Body of pancreas (tissue), 4 donors: ENCODE measurements around the gene FH. TPM values are rescaled to one million over a fixed set of nuclear protein-coding genes. Genes with fewer than 3 reads are reported as not detected.
A peak's percentile ranks its signal among the peaks of the same experiment; 100 is the strongest.

ENCODE experiments used
- ATAC-seq: fragments of 150-250 bp; one replicate; pipeline ENCODE4 v1.9.1; 2016
- DNase-seq, 4 donors: peaks; one replicate each; pipeline ENCODE4 v3.0.0-alpha.2; 2019
- H3K27ac ChIP-seq, 4 donors: fragments of 200-600 bp; sonication (generic); 1 replicate in 3 of 4; 2 replicates in 1 of 4; pipeline versions ENCODE4 v1.5.1 to v1.6.1; 2016 to 2019; ENCODE audit warnings: mild to moderate bottlenecking in 1 of 4, mixed read lengths in 1 of 4, moderate library complexity in 1 of 4
- H3K27me3 ChIP-seq, 2 donors: fragments of 200-600 bp; sonication (generic); one replicate each; pipeline ENCODE4 v1.6.0; 2016; ENCODE audit warnings: mild to moderate bottlenecking in 1 of 2
- H3K36me3 ChIP-seq, 2 donors: fragments of 200-600 bp; sonication (generic); replicated peaks in 1 of 2; 2 replicates each; pipeline ENCODE4 v1.5.1; 2016; ENCODE audit warnings: low read depth in 2 of 2; ENCODE audit not compliant: insufficient read depth in 1 of 2
- H3K4me1 ChIP-seq: fragments of 200-600 bp; sonication (generic); one replicate; pipeline ENCODE4 v1.6.0; 2016
- H3K4me3 ChIP-seq, 2 donors: fragments of 200-600 bp; sonication (generic); 1 replicate in 1 of 2; 2 replicates in 1 of 2; pipeline ENCODE4 v1.5.1; 2016 to 2019
- H3K9me3 ChIP-seq, 3 donors: fragments of 200-600 bp; sonication (generic); 1 replicate in 2 of 3; 2 replicates in 1 of 3; pipeline ENCODE4 v1.5.1; 2016
- CTCF ChIP-seq, 7 experiments: fragments of 450-650 bp in 4 of 7; fragments of 200-600 bp in 3 of 7; sonication (generic) in 3 of 7; IDR thresholded peaks; one replicate each; pipeline ENCODE4 v1.5.1; 2016 to 2019; ENCODE audit warnings: antibody characterized with exemption in 7 of 7
- POLR2A ChIP-seq, 3 donors: fragments of 450-650 bp; IDR thresholded peaks; one replicate each; pipeline ENCODE4 v1.6.1; 2016; ENCODE audit warnings: antibody characterized with exemption in 3 of 3, mild to moderate bottlenecking in 2 of 3
- WGBS, 2 donors: methylation state at CpG; one replicate each; pipeline ENCODE4 v1.1.5; 2017; 5-methylcytosine and 5-hydroxymethylcytosine counted together
- intact Hi-C: fragments of 100-400 bp; cut with DNase I; formaldehyde crosslinking; loops from one replicate; pipeline ENCODE4 v1.15.1; 2023
- total RNA-seq, 2 donors: library from RNA; depleted of rRNA; stranded (reverse); fragments of >200 nt; gene quantifications; one replicate each; pipeline ENCODE4 v1.1.0, GENCODE V29; 2016

FH gene
- total RNA-seq, 2 donors from 2014 or later, result 12.5 to 27.0 TPM

GRCh38 chr1:241513378-241513777, 6.2 kb downstream of the FH start:
- no peak overlapping the region for H3K27ac ChIP-seq
- no peaks in the 10 kb centered on the region for H3K27me3 ChIP-seq
- H3K9me3 ChIP-seq, result no peaks in the 10 kb centered on the region
- no peak for TF ChIP-seq POLR2A (IDR thresholded peaks at IDR 0.05)
- no peak for TF ChIP-seq CTCF (IDR thresholded peaks at IDR 0.05)
- peaks cover 5% of the 10 kb centered on the region for H3K4me1 ChIP-seq
- no peak overlapping the region for H3K4me3 ChIP-seq
- intact Hi-C loops, result no loop called here
- 67 to 81% methylated on average over 5 of the region's 5 CpGs for WGBS, 2 donors
- ATAC-seq, result no peak
- no peak for DNase-seq
- peaks cover 0 to 16% of the 10 kb centered on the region in 2 donors for H3K36me3 ChIP-seq

GRCh38 chr1:241507189-241507863, 12.2 kb downstream of the FH start:
- TF ChIP-seq CTCF (IDR thresholded peaks at IDR 0.05) (no peak), POLR2A (IDR thresholded peaks at IDR 0.05) (no peak)
- H3K36me3 ChIP-seq, result peaks cover 0 to 37% of the 10 kb centered on the region in 2 donors
- 73 to 85% methylated on average over 2 of the region's 2 CpGs for WGBS, 2 donors

GRCh38 chr1:241503444-241503843, 16.1 kb downstream of the FH start:
- Histone ChIP-seq H3K36me3 (peaks cover 0 to 26% of the 10 kb centered on the region in 2 donors), H3K9me3 (no peaks in the 10 kb centered on the region), H3K4me1 (no peaks in the 10 kb centered on the region), H3K27ac (no peak overlapping the region), H3K4me3 (no peak overlapping the region), H3K27me3 (no peaks in the 10 kb centered on the region)
- intact Hi-C loops, result no loop called here
- WGBS, 2 donors, result 92 to 93% methylated on average over 6 of the region's 6 CpGs
- TF ChIP-seq CTCF (IDR thresholded peaks at IDR 0.05), result no peak
- TF ChIP-seq POLR2A (IDR thresholded peaks at IDR 0.05), result no peak
- ATAC-seq, result no peak
- DNase-seq, result no peak

More at GRCh38 chr1:241507189-241507863, 12.2 kb downstream of the FH start:
- Histone ChIP-seq H3K27ac (no peak overlapping the region), H3K4me3 (no peak overlapping the region), H3K9me3 (no peaks in the 10 kb centered on the region), H3K4me1 (no peaks in the 10 kb centered on the region), H3K27me3 (no peaks in the 10 kb centered on the region)
- intact Hi-C loops, result no loop called here
- DNase-seq (no peak), ATAC-seq (no peak)

GRCh38 chr1:241499910-241500309, 19.6 kb downstream of the FH start:
- Histone ChIP-seq H3K4me1 (no peaks in the 10 kb centered on the region), H3K4me3 (no peak overlapping the region), H3K27me3 (no peaks in the 10 kb centered on the region), H3K27ac (no peak overlapping the region), H3K9me3 (no peaks in the 10 kb centered on the region), H3K36me3 (peaks cover 0 to 20% of the 10 kb centered on the region in 2 donors)
- intact Hi-C loops, result no loop called here
- no peak for ATAC-seq
- DNase-seq, result no peak
- 78 to 79% methylated on average over 2 of the region's 2 CpGs for WGBS, 2 donors
- TF ChIP-seq CTCF (IDR thresholded peaks at IDR 0.05), result peak in 5 of 7 experiments; percentile 22 to 39 (median 27)
- TF ChIP-seq POLR2A (IDR thresholded peaks at IDR 0.05), result no peak

- intact Hi-C loops, result no loop called here
- no peak overlapping the region for H3K27ac ChIP-seq
- no peaks in the 10 kb centered on the region for H3K9me3 ChIP-seq
- TF ChIP-seq POLR2A (IDR thresholded peaks at IDR 0.05) (no peak), CTCF (IDR thresholded peaks at IDR 0.05) (no peak)
- H3K36me3 ChIP-seq, result peaks cover 0 to 10% of the 10 kb centered on the region in 2 donors
- H3K27me3 ChIP-seq, result no peaks in the 10 kb centered on the region
- no peak overlapping the region for H3K4me3 ChIP-seq
- DNase-seq (no peak), ATAC-seq (no peak)
- H3K4me1 ChIP-seq, result no peaks in the 10 kb centered on the region
- 98 to 99% methylated on average over 4 to 5 of the region's 5 CpGs for WGBS, 2 donors
These were observed 23.8 kb downstream of the FH start for GRCh38 chr1:241495741-241496140.
